HEK293 (cell line): Measurements from ENCODE around the gene HMGXB3.
A peak's percentile ranks its signal among the peaks of the same experiment; 100 is the strongest.

Source experiments
- CTCF ChIA-PET: fragments of 350-600 bp; formaldehyde crosslinking; extraction: SDS; loops from one replicate; lab custom pipeline; 2021; ENCODE audit warnings: antibody characterized with exemption; lab: Yijun Ruan, JAX
- POLR2A ChIA-PET: fragments of 300-600 bp; formaldehyde crosslinking; extraction: SDS; loops from one replicate; lab custom pipeline; 2020; ENCODE audit warnings: antibody characterized with exemption, inconsistent platforms; lab: Yijun Ruan, JAX
- H3K27ac ChIP-seq: fragments of 200-500 bp; sonication (Bioruptor generic); 2 replicates; pipeline ENCODE4 v1.5.1; 2014; ENCODE audit warnings: low read depth, low read length, control low read depth, inconsistent platforms; ENCODE audit errors: extremely low read depth
- H3K36me3 ChIP-seq, 2 experiments: fragments of 200-500 bp in 1 of 2; sonication (Bioruptor generic) in 1 of 2; 1 replicate in 1 of 2; 2 replicates in 1 of 2; pipeline ENCODE4 v1.5.1; 2014 to 2017; ENCODE audit warnings: inconsistent platforms in 2 of 2, low read length in 2 of 2; ENCODE audit not compliant: control insufficient read depth in 2 of 2, insufficient read depth in 1 of 2
- H3K4me1 ChIP-seq: fragments of 200-500 bp; sonication (Bioruptor generic); 2 replicates; pipeline ENCODE4 v1.5.1; 2014; ENCODE audit warnings: mild to moderate bottlenecking, low read length, inconsistent platforms; ENCODE audit not compliant: control insufficient read depth, insufficient read depth
- H3K4me3 ChIP-seq: 2 replicates; pipeline ENCODE4 v1.5.1; 2011; ENCODE audit warnings: low read depth, mild to moderate bottlenecking, control low read depth, low read length, moderate library complexity
- H3K9me3 ChIP-seq: fragments of 200-500 bp; sonication (Bioruptor generic); 2 replicates; pipeline ENCODE4 v1.5.1; 2014; ENCODE audit warnings: low read depth, low read length, inconsistent platforms; ENCODE audit not compliant: control insufficient read depth, insufficient read depth
- BCL11B ChIP-seq: fragments of 450-650 bp; formaldehyde crosslinking; IDR thresholded peaks from 2 replicates; pipeline ENCODE4 v1.5.1; 2016; ENCODE audit warnings: low read depth, missing biosample characterization, missing genetic modification characterization
- CTCF ChIP-seq: fragments of 450-650 bp; formaldehyde crosslinking; IDR thresholded peaks from 2 replicates; pipeline ENCODE4 v1.5.1; 2016; ENCODE audit warnings: missing biosample characterization, missing genetic modification characterization
- GLIS2 ChIP-seq: fragments of 450-650 bp; formaldehyde crosslinking; IDR thresholded peaks from 2 replicates; pipeline ENCODE4 v1.5.1; 2016; ENCODE audit warnings: missing biosample characterization, missing genetic modification characterization
- MEIS1 ChIP-seq: sonication (generic); formaldehyde crosslinking; IDR thresholded peaks from 2 replicates; pipeline ENCODE4 v1.8.1; 2022; ENCODE audit warnings: missing genetic modification reagents, mild to moderate bottlenecking, borderline replicate concordance
- SCRT1 ChIP-seq: fragments of 450-650 bp; formaldehyde crosslinking; IDR thresholded peaks from 2 replicates; pipeline ENCODE4 v1.5.1; 2016; ENCODE audit warnings: missing biosample characterization, missing genetic modification characterization, borderline replicate concordance
- ZBTB21 ChIP-seq: fragments of 450-650 bp; formaldehyde crosslinking; IDR thresholded peaks from 2 replicates; pipeline ENCODE4 v1.5.1; 2017; ENCODE audit warnings: missing biosample characterization, missing genetic modification characterization
- ZBTB8A ChIP-seq: fragments of 450-650 bp; formaldehyde crosslinking; IDR thresholded peaks from 2 replicates; pipeline ENCODE4 v1.5.1; 2016; ENCODE audit warnings: missing biosample characterization, missing genetic modification characterization
- ZFHX2 ChIP-seq: fragments of 450-650 bp; formaldehyde crosslinking; conservative IDR thresholded peaks from 2 replicates; pipeline ENCODE4 v1.5.1; 2016; ENCODE audit warnings: missing biosample characterization, missing genetic modification characterization
- ZFP37 ChIP-seq: fragments of 450-650 bp; formaldehyde crosslinking; IDR thresholded peaks from 2 replicates; pipeline ENCODE4 v1.5.1; 2016; ENCODE audit warnings: missing biosample characterization, missing genetic modification characterization
- ZNF112 ChIP-seq: fragments of 450-650 bp; formaldehyde crosslinking; IDR thresholded peaks from 2 replicates; pipeline ENCODE4 v1.5.0; 2017; ENCODE audit warnings: missing biosample characterization, missing genetic modification characterization
- ZNF132 ChIP-seq: fragments of 450-650 bp; formaldehyde crosslinking; IDR thresholded peaks from 2 replicates; pipeline ENCODE4 v1.5.1; 2017; ENCODE audit warnings: missing biosample characterization, missing genetic modification characterization, borderline replicate concordance
- ZNF266 ChIP-seq: fragments of 450-650 bp; formaldehyde crosslinking; IDR thresholded peaks from 2 replicates; pipeline ENCODE4 v1.5.1; 2016; ENCODE audit warnings: missing biosample characterization, missing genetic modification characterization, low read depth
- ZNF280C ChIP-seq: fragments of 450-650 bp; formaldehyde crosslinking; IDR thresholded peaks from 2 replicates; pipeline ENCODE4 v1.5.1; 2016; ENCODE audit warnings: missing biosample characterization, missing genetic modification characterization
- ZNF292 ChIP-seq: fragments of 450-650 bp; formaldehyde crosslinking; IDR thresholded peaks from 2 replicates; pipeline ENCODE4 v1.5.1; 2016; ENCODE audit warnings: low read depth, missing biosample characterization, missing genetic modification characterization, borderline replicate concordance
- ZNF394 ChIP-seq: fragments of 450-650 bp; formaldehyde crosslinking; IDR thresholded peaks from 2 replicates; pipeline ENCODE4 v1.5.1; 2016; ENCODE audit warnings: missing biosample characterization, missing genetic modification characterization, mild to moderate bottlenecking, moderate library complexity, borderline replicate concordance
- ZNF416 ChIP-seq: fragments of 450-650 bp; formaldehyde crosslinking; IDR thresholded peaks from 2 replicates; pipeline ENCODE4 v1.5.1; 2016; ENCODE audit warnings: missing biosample characterization, missing genetic modification characterization
- ZNF585B ChIP-seq: fragments of 450-650 bp; formaldehyde crosslinking; IDR thresholded peaks from 2 replicates; pipeline ENCODE4 v1.5.1; 2016; ENCODE audit warnings: missing biosample characterization, missing genetic modification characterization
- ZNF623 ChIP-seq: fragments of 450-650 bp; formaldehyde crosslinking; IDR thresholded peaks from 2 replicates; pipeline ENCODE4 v1.5.1; 2016; ENCODE audit warnings: missing biosample characterization, missing genetic modification characterization
- ZNF654 ChIP-seq: fragments of 450-650 bp; formaldehyde crosslinking; IDR thresholded peaks from 2 replicates; pipeline ENCODE4 v1.5.1; 2016; ENCODE audit warnings: low read depth, missing biosample characterization, missing genetic modification characterization
- ZNF843 ChIP-seq: fragments of 450-650 bp; formaldehyde crosslinking; IDR thresholded peaks from 2 replicates; pipeline ENCODE4 v1.5.1; 2016; ENCODE audit warnings: missing biosample characterization, missing genetic modification characterization
- ZSCAN5A ChIP-seq: fragments of 450-650 bp; formaldehyde crosslinking; IDR thresholded peaks from 2 replicates; pipeline ENCODE4 v1.5.1; 2016; ENCODE audit warnings: missing biosample characterization, missing genetic modification characterization
- TF ChIP-seq, protein P1 (sequence below): sonication (generic); formaldehyde crosslinking; IDR thresholded peaks from 2 replicates; pipeline ENCODE4 v1.8.1; 2022; ENCODE audit warnings: mild to moderate bottlenecking, moderate library complexity, missing genetic modification reagents
- TF ChIP-seq, protein P2 (sequence below): fragments of 450-650 bp; formaldehyde crosslinking; IDR thresholded peaks from 2 replicates; pipeline ENCODE4 v1.5.1; 2017; ENCODE audit warnings: missing biosample characterization, missing genetic modification characterization
- TF ChIP-seq, protein P3 (sequence below): fragments of 450-650 bp; formaldehyde crosslinking; IDR thresholded peaks from 2 replicates; pipeline ENCODE4 v1.5.1; 2016; ENCODE audit warnings: missing biosample characterization, missing genetic modification characterization, low read depth

HMGXB3 gene

GRCh38 chr5:149957855-149958254, 42.7 kb upstream of the HMGXB3 start (continued):
- TF ChIP-seq ZNF843: no peak
- TF ChIP-seq, protein P1, sequence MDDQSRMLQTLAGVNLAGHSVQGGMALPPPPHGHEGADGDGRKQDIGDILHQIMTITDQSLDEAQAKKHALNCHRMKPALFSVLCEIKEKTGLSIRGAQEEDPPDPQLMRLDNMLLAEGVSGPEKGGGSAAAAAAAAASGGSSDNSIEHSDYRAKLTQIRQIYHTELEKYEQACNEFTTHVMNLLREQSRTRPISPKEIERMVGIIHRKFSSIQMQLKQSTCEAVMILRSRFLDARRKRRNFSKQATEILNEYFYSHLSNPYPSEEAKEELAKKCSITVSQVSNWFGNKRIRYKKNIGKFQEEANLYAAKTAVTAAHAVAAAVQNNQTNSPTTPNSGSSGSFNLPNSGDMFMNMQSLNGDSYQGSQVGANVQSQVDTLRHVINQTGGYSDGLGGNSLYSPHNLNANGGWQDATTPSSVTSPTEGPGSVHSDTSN (CRISPR knock-in tag): no peak
- TF ChIP-seq ZNF132 (tag by site-specific recombination): no peak
- TF ChIP-seq, protein P2, sequence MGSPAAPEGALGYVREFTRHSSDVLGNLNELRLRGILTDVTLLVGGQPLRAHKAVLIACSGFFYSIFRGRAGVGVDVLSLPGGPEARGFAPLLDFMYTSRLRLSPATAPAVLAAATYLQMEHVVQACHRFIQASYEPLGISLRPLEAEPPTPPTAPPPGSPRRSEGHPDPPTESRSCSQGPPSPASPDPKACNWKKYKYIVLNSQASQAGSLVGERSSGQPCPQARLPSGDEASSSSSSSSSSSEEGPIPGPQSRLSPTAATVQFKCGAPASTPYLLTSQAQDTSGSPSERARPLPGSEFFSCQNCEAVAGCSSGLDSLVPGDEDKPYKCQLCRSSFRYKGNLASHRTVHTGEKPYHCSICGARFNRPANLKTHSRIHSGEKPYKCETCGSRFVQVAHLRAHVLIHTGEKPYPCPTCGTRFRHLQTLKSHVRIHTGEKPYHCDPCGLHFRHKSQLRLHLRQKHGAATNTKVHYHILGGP: no peak
- TF ChIP-seq ZNF585B (tag by site-specific recombination): no peak
- no peak for TF ChIP-seq ZNF112 (tag by site-specific recombination)
- 0 out of 2 replicates have a peak, but pooled peaks have one; percentile 16 for TF ChIP-seq ZBTB21
- no peak for TF ChIP-seq SCRT1 (tag by site-specific recombination)

- Histone ChIP-seq H3K4me1 (peaks cover 7% of the 10 kb centered on the region; the same call in 1 of the 2 replicates), H3K4me3 (peak overlapping the region; percentile 51), H3K36me3 (peaks cover 0 to 2% of the 10 kb centered on the region in 2 experiments; a peak in 1 of 3 replicates), H3K27ac (peak overlapping the region; percentile 53; the same call in 1 of the 2 replicates), H3K9me3 (no peaks in the 10 kb centered on the region)
- CTCF ChIA-PET: interaction anchor here (0.8 to 6.8 kb wide), 20 partner anchors 9 to 340 kb away, joined by 3 to 175 read pairs (median 5); no protein-coding TSS in a partner anchor
- POLR2A ChIA-PET: interaction anchor here (0.6 to 2.8 kb wide), 25 partner anchors 9 to 514 kb away, joined by 3 to 14 read pairs (median 4); partner anchors contain the start of genes HMGXB3, TCOF1 and TIGD6
- TF ChIP-seq ZNF280C (tag by site-specific recombination) (no peak), ZFP37 (no peak), ZNF266 (no peak), ZBTB21 (peak; percentile 80), ZNF394 (tag by site-specific recombination) (no peak), MEIS1 (no peak), BCL11B (tag by site-specific recombination) (peak; percentile 27; the same call in 1 of the 2 replicates), ZNF654 (tag by site-specific recombination) (peak; percentile 28; the same call in 1 of the 2 replicates), ZNF292 (no peak), ZNF623 (tag by site-specific recombination) (0 out of 2 replicates have a peak, but pooled peaks have one; percentile 6), GLIS2 (tag by site-specific recombination) (no peak), CTCF (tag by site-specific recombination) (peak; percentile 78), ZFHX2 (tag by site-specific recombination) (no peak), ZBTB8A (tag by site-specific recombination) (no peak), SCRT1 (tag by site-specific recombination) (no peak), ZNF416 (tag by site-specific recombination) (no peak), ZSCAN5A (tag by site-specific recombination) (no peak)
- TF ChIP-seq, protein P3, sequence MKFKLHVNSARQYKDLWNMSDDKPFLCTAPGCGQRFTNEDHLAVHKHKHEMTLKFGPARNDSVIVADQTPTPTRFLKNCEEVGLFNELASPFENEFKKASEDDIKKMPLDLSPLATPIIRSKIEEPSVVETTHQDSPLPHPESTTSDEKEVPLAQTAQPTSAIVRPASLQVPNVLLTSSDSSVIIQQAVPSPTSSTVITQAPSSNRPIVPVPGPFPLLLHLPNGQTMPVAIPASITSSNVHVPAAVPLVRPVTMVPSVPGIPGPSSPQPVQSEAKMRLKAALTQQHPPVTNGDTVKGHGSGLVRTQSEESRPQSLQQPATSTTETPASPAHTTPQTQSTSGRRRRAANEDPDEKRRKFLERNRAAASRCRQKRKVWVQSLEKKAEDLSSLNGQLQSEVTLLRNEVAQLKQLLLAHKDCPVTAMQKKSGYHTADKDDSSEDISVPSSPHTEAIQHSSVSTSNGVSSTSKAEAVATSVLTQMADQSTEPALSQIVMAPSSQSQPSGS (tag by site-specific recombination): no peak
Observed at GRCh38 chr5:149959406-149960236, 40.9 kb upstream of the HMGXB3 start.
